ENCODE results near the gene ZBTB4.
A peak's percentile ranks its signal among the peaks of the same experiment; 100 is the strongest.
"Not testable (repeated sequence)": the region's sequence is repeated elsewhere in the genome, so short reads cannot be mapped to it uniquely, and the experiment has no call there.

ZBTB4 gene

GRCh38 chr17:7481842-7482741, 2.7 kb upstream of the ZBTB4 start:
- not testable (repeated sequence) for H3K9ac ChIP-seq (ENCODE audit: low read length); H3K9me3 ChIP-seq (ENCODE audit: low read length); H3K9me2 ChIP-seq (ENCODE audit: low read depth, low read length); H4K20me1 ChIP-seq (ENCODE audit: insufficient read depth, low read length); H2AFZ ChIP-seq (ENCODE audit: low read length); H3K4me3 ChIP-seq (ENCODE audit: low read depth, low read length, poor library complexity, severe bottlenecking); H3K27me3 ChIP-seq (ENCODE audit: insufficient read depth, low read length); H3K4me2 ChIP-seq (ENCODE audit: low read length); H3K36me3 ChIP-seq (ENCODE audit: insufficient read depth, low read length); H3F3A ChIP-seq (ENCODE audit: insufficient read depth, low read length)
- Histone ChIP-seq H3K4me1 (ENCODE audit: insufficient read depth, low read length, severe bottlenecking) (peaks cover 55% of the 10 kb centered on the region), H3K79me2 (ENCODE audit: insufficient read depth, low read length) (peaks cover 23% of the 10 kb centered on the region), H3K27ac (ENCODE audit: low read depth, low read length, poor library complexity, severe bottlenecking) (peak overlapping the region; percentile 98)

- Histone ChIP-seq H3K27ac (ENCODE audit: low read depth, low read length, poor library complexity, severe bottlenecking) (peak within 1 kb of the TSS; percentile 98), H3K4me3 (ENCODE audit: low read depth, low read length, poor library complexity, severe bottlenecking) (peak within 1 kb of the TSS; percentile 76), H3K79me2 (ENCODE audit: insufficient read depth, low read length) (peaks cover 19% of the 10 kb centered on the region), H3K9ac (ENCODE audit: low read length) (peak within 1 kb of the TSS; percentile 96; the same call in 1 of the 2 replicates), H3K4me1 (ENCODE audit: insufficient read depth, low read length, severe bottlenecking) (peaks cover 55% of the 10 kb centered on the region), H3K4me2 (ENCODE audit: low read length) (peak within 1 kb of the TSS; percentile 98)
- H3F3A ChIP-seq (ENCODE audit: insufficient read depth, low read length); H3K9me3 ChIP-seq (ENCODE audit: low read length); H3K9me2 ChIP-seq (ENCODE audit: low read depth, low read length); H3K36me3 ChIP-seq (ENCODE audit: insufficient read depth, low read length); H2AFZ ChIP-seq (ENCODE audit: low read length); H4K20me1 ChIP-seq (ENCODE audit: insufficient read depth, low read length); H3K27me3 ChIP-seq (ENCODE audit: insufficient read depth, low read length): not testable (repeated sequence)
Observed at GRCh38 chr17:7481275-7481674, 1.8 kb upstream of the ZBTB4 start, which contains the start of gene SLC35G6. TSS of gene SLC35G6 (plus strand) at chr17:7481446. CDS start at chr17:7481517, 71 bp downstream.

GRCh38 chr17:7480089-7480384, 606 bp upstream of the ZBTB4 start:
- Histone ChIP-seq H3K4me1 (ENCODE audit: insufficient read depth, low read length, severe bottlenecking) (peaks cover 54% of the 10 kb centered on the region), H3F3A (ENCODE audit: insufficient read depth, low read length) (no peaks in the 10 kb centered on the region), H4K20me1 (ENCODE audit: insufficient read depth, low read length) (no peaks in the 10 kb centered on the region), H3K79me2 (ENCODE audit: insufficient read depth, low read length) (peaks cover 14% of the 10 kb centered on the region), H3K4me3 (ENCODE audit: low read depth, low read length, poor library complexity, severe bottlenecking) (peak overlapping the region; percentile 76), H3K9me2 (ENCODE audit: low read depth, low read length) (no peaks in the 10 kb centered on the region), H2AFZ (ENCODE audit: low read length) (no peak overlapping the region), H3K9ac (ENCODE audit: low read length) (peak overlapping the region; percentile 96), H3K9me3 (ENCODE audit: low read length) (no peaks in the 10 kb centered on the region), H3K27ac (ENCODE audit: low read depth, low read length, poor library complexity, severe bottlenecking) (peak overlapping the region; percentile 88), H3K4me2 (ENCODE audit: low read length) (peak overlapping the region; percentile 98), H3K36me3 (ENCODE audit: insufficient read depth, low read length) (no peaks in the 10 kb centered on the region), H3K27me3 (ENCODE audit: insufficient read depth, low read length) (no peaks in the 10 kb centered on the region)
- TF ChIP-seq CTCF (IDR thresholded peaks at IDR 0.05; ENCODE audit: low read length) (no peak), EZH2 (IDR thresholded peaks at IDR 0.05; ENCODE audit: borderline replicate concordance, low read length) (no peak)

GRCh38 chr17:7478276-7479212, 887 bp downstream of the ZBTB4 start:
- peaks cover 54% of the 10 kb centered on the region for H3K4me1 ChIP-seq (ENCODE audit: insufficient read depth, low read length, severe bottlenecking)

More at GRCh38 chr17:7478276-7479212, 887 bp downstream of the ZBTB4 start:
- H3K27ac ChIP-seq (ENCODE audit: low read depth, low read length, poor library complexity, severe bottlenecking): peak overlapping the region; percentile 77
- H3K9me2 ChIP-seq (ENCODE audit: low read depth, low read length): no peaks in the 10 kb centered on the region
- TF ChIP-seq EZH2 (IDR thresholded peaks at IDR 0.05; ENCODE audit: borderline replicate concordance, low read length) (no peak), CTCF (IDR thresholded peaks at IDR 0.05; ENCODE audit: low read length) (no peak)
- H3K4me2 ChIP-seq (ENCODE audit: low read length): peak overlapping the region; percentile 69
- no peaks in the 10 kb centered on the region for H3F3A ChIP-seq (ENCODE audit: insufficient read depth, low read length)
- no peaks in the 10 kb centered on the region for H3K36me3 ChIP-seq (ENCODE audit: insufficient read depth, low read length)
- no peaks in the 10 kb centered on the region for H3K27me3 ChIP-seq (ENCODE audit: insufficient read depth, low read length)
- H3K79me2 ChIP-seq (ENCODE audit: insufficient read depth, low read length): peaks cover 12% of the 10 kb centered on the region
- H2AFZ ChIP-seq (ENCODE audit: low read length): no peak overlapping the region
- peak overlapping the region; percentile 76 for H3K4me3 ChIP-seq (ENCODE audit: low read depth, low read length, poor library complexity, severe bottlenecking)
- peak overlapping the region; percentile 85 for H3K9ac ChIP-seq (ENCODE audit: low read length)
- H4K20me1 ChIP-seq (ENCODE audit: insufficient read depth, low read length): no peaks in the 10 kb centered on the region
- no peaks in the 10 kb centered on the region for H3K9me3 ChIP-seq (ENCODE audit: low read length)
